H9 (cell line): ENCODE measurements around the gene ABCB6. TPM values are rescaled to one million over a fixed set of nuclear protein-coding genes. Genes with fewer than 3 reads are reported as not detected.

Experiments used
- DNase-seq: peaks from one replicate; pipeline ENCODE4 v3.0.0-alpha.2; 2017
- H2AFZ ChIP-seq: one replicate; pipeline ENCODE4 v1.6.1; 2013; ENCODE audit warnings: mild to moderate bottlenecking, low read length, control low read depth, moderate library complexity
- H2AK5ac ChIP-seq: 2 replicates; pipeline ENCODE4 v1.6.1; 2013; ENCODE audit warnings: low read length, control low read depth, mixed read lengths; ENCODE audit not compliant: insufficient read length
- H2BK120ac ChIP-seq: one replicate; pipeline ENCODE4 v1.6.1; 2013; ENCODE audit warnings: low read depth, mild to moderate bottlenecking, low read length, control low read depth, inconsistent platforms; ENCODE audit not compliant: poor library complexity, severe bottlenecking
- H2BK12ac ChIP-seq: 2 replicates; pipeline ENCODE4 v1.6.1; 2013; ENCODE audit warnings: low read length, control low read depth, mixed read lengths, low read depth; ENCODE audit not compliant: insufficient read length
- H2BK15ac ChIP-seq: 2 replicates; pipeline ENCODE4 v1.6.1; 2013; ENCODE audit warnings: low read depth, low read length, control low read depth
- H2BK20ac ChIP-seq: one replicate; pipeline ENCODE4 v1.6.1; 2013; ENCODE audit warnings: low read depth, mild to moderate bottlenecking, low read length, control low read depth, inconsistent platforms; ENCODE audit not compliant: poor library complexity, severe bottlenecking
- H2BK5ac ChIP-seq: 2 replicates; pipeline ENCODE4 v1.6.1; 2013; ENCODE audit warnings: low read length, control low read depth, mixed read lengths; ENCODE audit not compliant: insufficient read length
- H3K14ac ChIP-seq: 2 replicates; pipeline ENCODE4 v1.6.1; 2013; ENCODE audit warnings: low read length, control low read depth; ENCODE audit not compliant: insufficient read depth
- H3K18ac ChIP-seq: 2 replicates; pipeline ENCODE4 v1.6.1; 2013; ENCODE audit warnings: low read depth, mild to moderate bottlenecking, mixed read lengths, low read length, control low read depth; ENCODE audit not compliant: insufficient read length
- H3K23ac ChIP-seq: 2 replicates; pipeline ENCODE4 v1.6.1; 2013; ENCODE audit warnings: low read length, control low read depth, mixed read lengths, low read depth; ENCODE audit not compliant: insufficient read length
- H3K23me2 ChIP-seq: 2 replicates; pipeline ENCODE4 v1.6.1; 2013; ENCODE audit warnings: low read depth, mild to moderate bottlenecking, mixed read lengths, low read length, control low read depth; ENCODE audit not compliant: insufficient read length, poor library complexity, severe bottlenecking
- H3K27ac ChIP-seq: 2 replicates; pipeline ENCODE4 v1.5.1; 2013; ENCODE audit warnings: low read length, control low read depth, mixed read lengths, low read depth; ENCODE audit not compliant: insufficient read length
- H3K27me3 ChIP-seq: 2 replicates; pipeline ENCODE4 v1.6.1; 2013; ENCODE audit warnings: low read length, control low read depth, inconsistent platforms; ENCODE audit not compliant: insufficient read depth
- H3K4ac ChIP-seq: 2 replicates; pipeline ENCODE4 v1.6.1; 2013; ENCODE audit warnings: low read depth, mild to moderate bottlenecking, control low read depth, inconsistent platforms, low read length, moderate library complexity
- H3K4me1 ChIP-seq: 2 replicates; pipeline ENCODE4 v1.6.1; 2013; ENCODE audit warnings: low read length, control low read depth, inconsistent platforms; ENCODE audit not compliant: insufficient read depth
- H3K4me2 ChIP-seq: 2 replicates; pipeline ENCODE4 v1.6.1; 2013; ENCODE audit warnings: low read length, control low read depth, mixed read lengths; ENCODE audit not compliant: insufficient read length, insufficient read depth
- H3K56ac ChIP-seq: 2 replicates; pipeline ENCODE4 v1.6.1; 2013; ENCODE audit warnings: low read depth, mild to moderate bottlenecking, mixed read lengths, low read length, control low read depth; ENCODE audit not compliant: insufficient read length
- H3K79me1 ChIP-seq: 2 replicates; pipeline ENCODE4 v1.6.1; 2013; ENCODE audit warnings: low read depth, mild to moderate bottlenecking, moderate library complexity, low read length, control low read depth, inconsistent platforms; ENCODE audit not compliant: insufficient read depth, poor library complexity, severe bottlenecking
- H3K79me2 ChIP-seq: 2 replicates; pipeline ENCODE4 v1.6.1; 2013; ENCODE audit warnings: low read length, control low read depth, inconsistent platforms; ENCODE audit not compliant: insufficient read depth
- H3K9ac ChIP-seq: 2 replicates; pipeline ENCODE4 v1.6.1; 2013; ENCODE audit warnings: low read length, control low read depth, mixed read lengths; ENCODE audit not compliant: insufficient read length; ENCODE audit errors: extremely low read depth
- H3K9me3 ChIP-seq: one replicate; pipeline ENCODE4 v1.6.1; 2013; ENCODE audit warnings: low read depth, low read length, inconsistent platforms; ENCODE audit not compliant: control insufficient read depth
- H3T11ph ChIP-seq: one replicate; pipeline ENCODE4 v1.6.1; 2013; ENCODE audit warnings: mild to moderate bottlenecking, low read length, control low read depth, inconsistent platforms
- H4K20me1 ChIP-seq: one replicate; pipeline ENCODE4 v1.6.1; 2013; ENCODE audit not compliant: control insufficient read depth, insufficient read length, insufficient read depth
- H4K5ac ChIP-seq: 2 replicates; pipeline ENCODE4 v1.6.1; 2013; ENCODE audit warnings: low read depth, mild to moderate bottlenecking, mixed read lengths, low read length, control low read depth; ENCODE audit not compliant: insufficient read length
- H4K8ac ChIP-seq: replicated peaks from 2 replicates; pipeline ENCODE4 v1.6.1; 2013; ENCODE audit warnings: low read length, control low read depth, mixed read lengths, low read depth; ENCODE audit not compliant: insufficient read length
- H4K91ac ChIP-seq: 2 replicates; pipeline ENCODE4 v1.6.1; 2013; ENCODE audit warnings: low read depth, mild to moderate bottlenecking, moderate library complexity, mixed read lengths, low read length, control low read depth; ENCODE audit not compliant: insufficient read length
- H3K27ac Mint-ChIP-seq, 3 experiments: 2 replicates in 2 of 3; 3 replicates in 1 of 3; pipeline ENCODE4 v1.8.0; 2020 to 2021; ENCODE audit warnings: mixed read lengths in 3 of 3, mild to moderate bottlenecking in 1 of 3, moderate library complexity in 1 of 3
- H3K27me3 Mint-ChIP-seq: 2 replicates; pipeline ENCODE4 v1.8.0; 2021; ENCODE audit warnings: low read depth, mild to moderate bottlenecking, moderate library complexity, mixed read lengths
- H3K36me3 Mint-ChIP-seq, 3 experiments: 2 replicates in 2 of 3; 3 replicates in 1 of 3; pipeline ENCODE4 v1.8.0; 2020 to 2021; ENCODE audit warnings: low read depth in 3 of 3, mixed read lengths in 3 of 3; ENCODE audit not compliant: insufficient read depth in 1 of 3
- H3K4me1 Mint-ChIP-seq, 2 experiments: 2 replicates each; pipeline ENCODE4 v1.8.0; 2020; ENCODE audit warnings: mixed read lengths in 2 of 2
- H3K4me3 Mint-ChIP-seq, 2 experiments: 2 replicates in 1 of 2; 3 replicates in 1 of 2; pipeline ENCODE4 v1.8.0; 2020 to 2021; ENCODE audit warnings: mild to moderate bottlenecking in 2 of 2, mixed read lengths in 2 of 2, moderate library complexity in 1 of 2
- H3K9me3 Mint-ChIP-seq, 2 experiments: 2 replicates in 1 of 2; 3 replicates in 1 of 2; pipeline ENCODE4 v1.8.0; 2020; ENCODE audit warnings: mild to moderate bottlenecking in 2 of 2, mixed read lengths in 2 of 2, moderate library complexity in 1 of 2
- WGBS: extraction: QIAGEN DNeasy Blood & Tissue Kit; methylation state at CpG from one replicate; pipeline ENCODE4 v1.1.7; 2013; ENCODE audit warnings: missing lambda C conversion rate, low lambda C conversion rate, mixed read lengths; ENCODE audit not compliant: insufficient read length; ENCODE audit errors: extremely low coverage; 5-methylcytosine and 5-hydroxymethylcytosine counted together
- total RNA-seq: library from RNA; stranded (reverse); gene quantifications from 2 replicates; pipeline ENCODE4 v1.2.1, GENCODE V29; 2021
- TF ChIP-seq, protein P1 (sequence below): fragments of 200-600 bp; sonication (generic); conservative IDR thresholded peaks from 3 replicates; pipeline ENCODE4 v1.8.0; 2021; ENCODE audit warnings: antibody characterized with exemption, mild to moderate bottlenecking

Gene ABCB6
- total RNA-seq, 1 experiment from 2014 or later = 46.4 TPM

DNA sequence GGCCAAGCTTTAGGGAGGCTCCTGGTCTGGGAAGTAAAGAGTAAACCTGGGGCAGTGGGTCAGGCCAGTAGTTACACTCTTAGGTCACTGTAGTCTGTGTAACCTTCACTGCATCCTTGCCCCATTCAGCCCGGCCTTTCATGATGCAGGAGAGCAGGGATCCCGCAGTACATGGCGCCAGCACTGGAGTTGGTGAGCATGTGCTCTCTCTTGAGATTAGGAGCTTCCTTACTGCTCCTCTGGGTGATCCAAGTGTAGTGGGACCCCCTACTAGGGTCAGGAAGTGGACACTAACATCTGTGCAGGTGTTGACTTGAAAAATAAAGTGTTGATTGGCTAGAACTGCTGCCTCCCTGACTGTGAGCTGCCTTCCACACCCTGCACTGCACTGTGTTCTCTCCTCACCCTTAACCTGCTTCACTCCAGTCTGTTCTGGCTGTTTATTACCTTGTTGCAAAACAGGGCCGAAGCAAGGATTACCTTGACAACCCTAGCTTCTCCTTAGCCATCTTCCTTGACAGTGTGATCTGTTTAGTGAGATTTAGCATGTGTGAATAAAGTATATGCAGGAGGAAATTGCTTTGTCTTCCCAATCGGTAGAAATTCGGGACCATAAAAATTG is 35.5 kb downstream of the ABCB6 start:
- no CpG with 5 or more reads among the region's 6 CpGs for WGBS
- Mint-ChIP-seq H3K4me3 (no peak overlapping the region), H3K4me1 (peaks cover 8 to 9% of the 10 kb centered on the region in 2 experiments), H3K36me3 (peaks cover 16 to 45% (median 34%) of the 10 kb centered on the region in 3 experiments), H3K27me3 (no peaks in the 10 kb centered on the region), H3K9me3 (no peaks in the 10 kb centered on the region; a peak in 1 of 5 replicates), H3K27ac (no peak overlapping the region; a peak in 1 of 7 replicates)
- Histone ChIP-seq H3K4me1 (0 out of 2 replicates have a peak, but pooled peaks cover 3% of the 10 kb centered on the region), H3K27ac (no peak overlapping the region), H4K5ac (no peak overlapping the region), H2AK5ac (no peak overlapping the region), H2BK15ac (no peak overlapping the region), H3K23me2 (peaks cover 4% of the 10 kb centered on the region), H4K20me1 (no peaks in the 10 kb centered on the region), H3K56ac (no peak overlapping the region), H3K79me1 (peaks cover 3% of the 10 kb centered on the region), H3K4ac (no peak overlapping the region), H3K18ac (no peak overlapping the region), H3K27me3 (no peaks in the 10 kb centered on the region), H4K91ac (no peak overlapping the region), H2BK12ac (no peak overlapping the region), H3K9ac (no peak overlapping the region), H3K23ac (no peak overlapping the region), H3K79me2 (no peaks in the 10 kb centered on the region), H2BK5ac (no peak overlapping the region), H3K9me3 (no peaks in the 10 kb centered on the region), H2AFZ (no peak overlapping the region), H3K14ac (no peak overlapping the region), H3K4me2 (no peak overlapping the region), H2BK120ac (no peak overlapping the region), H2BK20ac (no peak overlapping the region), H4K8ac (no peak overlapping the region), H3T11ph (no peak overlapping the region)
- no peak for DNase-seq
- TF ChIP-seq, protein P1, sequence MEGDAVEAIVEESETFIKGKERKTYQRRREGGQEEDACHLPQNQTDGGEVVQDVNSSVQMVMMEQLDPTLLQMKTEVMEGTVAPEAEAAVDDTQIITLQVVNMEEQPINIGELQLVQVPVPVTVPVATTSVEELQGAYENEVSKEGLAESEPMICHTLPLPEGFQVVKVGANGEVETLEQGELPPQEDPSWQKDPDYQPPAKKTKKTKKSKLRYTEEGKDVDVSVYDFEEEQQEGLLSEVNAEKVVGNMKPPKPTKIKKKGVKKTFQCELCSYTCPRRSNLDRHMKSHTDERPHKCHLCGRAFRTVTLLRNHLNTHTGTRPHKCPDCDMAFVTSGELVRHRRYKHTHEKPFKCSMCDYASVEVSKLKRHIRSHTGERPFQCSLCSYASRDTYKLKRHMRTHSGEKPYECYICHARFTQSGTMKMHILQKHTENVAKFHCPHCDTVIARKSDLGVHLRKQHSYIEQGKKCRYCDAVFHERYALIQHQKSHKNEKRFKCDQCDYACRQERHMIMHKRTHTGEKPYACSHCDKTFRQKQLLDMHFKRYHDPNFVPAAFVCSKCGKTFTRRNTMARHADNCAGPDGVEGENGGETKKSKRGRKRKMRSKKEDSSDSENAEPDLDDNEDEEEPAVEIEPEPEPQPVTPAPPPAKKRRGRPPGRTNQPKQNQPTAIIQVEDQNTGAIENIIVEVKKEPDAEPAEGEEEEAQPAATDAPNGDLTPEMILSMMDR = no peak
